GM20000 (cell line): ENCODE measurements around the gene GRID1.

ENCODE experiments used
- DNase-seq: peaks from one replicate; pipeline ENCODE4 v3.0.0; 2012; ENCODE audit warnings: low spot score
- TF ChIP-seq, protein P1 (sequence below): IDR thresholded peaks from 2 replicates; pipeline ENCODE4 v1.5.1; 2012; ENCODE audit warnings: mild to moderate bottlenecking, control low read depth; ENCODE audit errors: extremely low read depth, missing control alignments

GRID1 gene

DNA sequence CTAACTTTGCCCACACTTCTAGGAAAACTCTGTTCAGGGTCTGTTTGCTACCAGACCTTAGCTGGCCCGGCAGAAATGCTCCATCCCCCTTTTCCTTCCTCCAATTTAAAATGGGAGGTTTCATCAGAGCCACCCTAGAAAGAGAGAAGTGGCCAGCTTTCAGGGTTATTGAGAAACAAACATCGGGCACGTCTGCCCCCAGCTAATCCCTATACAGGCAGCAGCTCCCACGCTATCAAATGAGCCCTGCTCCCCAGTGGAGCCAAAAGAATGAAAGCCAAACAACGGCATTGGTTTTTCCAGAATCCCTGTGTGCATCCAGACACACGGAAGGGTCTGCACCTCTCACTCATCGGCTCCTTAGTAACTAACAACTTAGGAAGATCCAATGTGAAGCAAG is 132.5 kb downstream of the GRID1 start:
- DNase-seq, result no peak
- TF ChIP-seq, protein P1, sequence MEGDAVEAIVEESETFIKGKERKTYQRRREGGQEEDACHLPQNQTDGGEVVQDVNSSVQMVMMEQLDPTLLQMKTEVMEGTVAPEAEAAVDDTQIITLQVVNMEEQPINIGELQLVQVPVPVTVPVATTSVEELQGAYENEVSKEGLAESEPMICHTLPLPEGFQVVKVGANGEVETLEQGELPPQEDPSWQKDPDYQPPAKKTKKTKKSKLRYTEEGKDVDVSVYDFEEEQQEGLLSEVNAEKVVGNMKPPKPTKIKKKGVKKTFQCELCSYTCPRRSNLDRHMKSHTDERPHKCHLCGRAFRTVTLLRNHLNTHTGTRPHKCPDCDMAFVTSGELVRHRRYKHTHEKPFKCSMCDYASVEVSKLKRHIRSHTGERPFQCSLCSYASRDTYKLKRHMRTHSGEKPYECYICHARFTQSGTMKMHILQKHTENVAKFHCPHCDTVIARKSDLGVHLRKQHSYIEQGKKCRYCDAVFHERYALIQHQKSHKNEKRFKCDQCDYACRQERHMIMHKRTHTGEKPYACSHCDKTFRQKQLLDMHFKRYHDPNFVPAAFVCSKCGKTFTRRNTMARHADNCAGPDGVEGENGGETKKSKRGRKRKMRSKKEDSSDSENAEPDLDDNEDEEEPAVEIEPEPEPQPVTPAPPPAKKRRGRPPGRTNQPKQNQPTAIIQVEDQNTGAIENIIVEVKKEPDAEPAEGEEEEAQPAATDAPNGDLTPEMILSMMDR, result no peak

DNA sequence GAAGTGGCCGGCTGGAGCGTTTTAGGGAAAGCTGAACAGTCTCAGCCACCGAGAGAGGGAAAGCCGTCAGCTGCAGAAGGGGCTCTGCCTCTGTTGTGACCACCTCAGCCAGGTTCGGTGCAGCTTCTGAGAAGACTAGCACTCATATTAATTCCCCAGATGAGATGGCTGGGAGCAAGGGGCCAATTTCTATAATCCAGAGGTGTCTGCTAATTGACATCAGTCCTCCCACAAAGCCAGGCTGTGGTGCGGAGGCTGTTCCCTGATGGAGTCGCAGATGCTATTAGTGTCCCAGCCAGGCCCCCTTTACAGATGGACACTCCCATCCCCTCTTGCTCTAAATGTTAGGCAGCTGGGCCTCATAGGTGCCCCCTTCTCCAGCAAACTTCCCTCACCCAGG is 133.5 kb downstream of the GRID1 start:
- no peak for DNase-seq
- TF ChIP-seq, protein P1, result no peak

DNA sequence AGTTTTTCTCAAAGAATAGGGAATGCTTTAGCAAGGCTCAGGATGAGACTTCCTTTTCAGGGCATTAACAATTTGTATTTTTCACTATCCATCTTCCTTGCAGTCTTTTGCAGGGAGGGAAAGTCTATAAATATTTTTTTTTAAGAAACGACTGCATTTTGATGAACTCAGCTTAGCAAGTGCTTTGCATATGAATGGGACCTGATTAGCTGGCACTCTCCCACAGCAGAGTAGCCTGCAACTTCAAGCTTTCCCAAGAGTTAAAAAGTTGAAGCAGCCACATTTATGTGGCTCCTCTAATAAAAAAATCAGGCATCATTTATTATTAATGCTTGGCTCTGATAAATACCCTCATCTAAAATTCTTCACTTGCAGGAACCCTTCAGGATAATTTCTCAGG is 134.0 kb downstream of the GRID1 start:
- no peak for DNase-seq

DNA sequence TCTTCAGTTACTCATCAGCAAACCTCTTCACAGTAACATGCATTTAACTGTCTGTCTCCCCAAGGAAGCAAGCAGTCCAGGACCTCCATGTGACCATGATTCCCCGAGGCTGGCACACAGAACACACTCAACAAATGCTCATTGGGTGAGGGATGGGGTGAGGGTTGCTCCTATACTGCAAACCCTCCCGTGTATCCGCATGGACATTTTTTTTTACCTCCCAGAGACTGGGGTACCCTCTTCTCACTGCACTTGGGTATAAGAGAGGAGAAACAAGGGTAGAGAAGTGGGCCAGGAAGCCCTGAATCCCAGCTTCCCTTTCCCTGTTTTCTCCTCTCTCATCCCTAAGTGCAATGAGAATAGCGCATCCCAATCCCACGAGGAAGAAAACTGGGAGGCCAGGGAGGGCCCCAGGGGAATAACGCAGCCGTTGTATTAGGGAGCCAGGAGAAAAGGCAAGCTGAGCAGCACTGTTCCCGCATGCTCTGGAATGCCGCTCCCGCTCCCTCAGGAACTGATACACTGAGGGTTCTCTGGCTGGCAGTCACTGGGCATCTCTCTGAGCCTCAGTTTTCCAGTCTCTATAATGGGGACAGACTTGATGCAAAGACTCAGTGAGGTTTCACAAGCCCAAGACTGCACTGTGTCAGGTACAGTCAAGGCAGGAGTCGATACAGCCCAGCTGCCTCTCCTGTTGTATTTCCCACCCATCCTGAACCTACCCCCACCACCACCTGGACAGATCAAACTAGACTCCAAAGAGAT is 134.6 kb downstream of the GRID1 start:
- no peak for DNase-seq
- TF ChIP-seq, protein P1, result no peak

More for the DNA sequence above, 134.0 kb downstream of the GRID1 start:
- TF ChIP-seq, protein P1, result no peak

DNA sequence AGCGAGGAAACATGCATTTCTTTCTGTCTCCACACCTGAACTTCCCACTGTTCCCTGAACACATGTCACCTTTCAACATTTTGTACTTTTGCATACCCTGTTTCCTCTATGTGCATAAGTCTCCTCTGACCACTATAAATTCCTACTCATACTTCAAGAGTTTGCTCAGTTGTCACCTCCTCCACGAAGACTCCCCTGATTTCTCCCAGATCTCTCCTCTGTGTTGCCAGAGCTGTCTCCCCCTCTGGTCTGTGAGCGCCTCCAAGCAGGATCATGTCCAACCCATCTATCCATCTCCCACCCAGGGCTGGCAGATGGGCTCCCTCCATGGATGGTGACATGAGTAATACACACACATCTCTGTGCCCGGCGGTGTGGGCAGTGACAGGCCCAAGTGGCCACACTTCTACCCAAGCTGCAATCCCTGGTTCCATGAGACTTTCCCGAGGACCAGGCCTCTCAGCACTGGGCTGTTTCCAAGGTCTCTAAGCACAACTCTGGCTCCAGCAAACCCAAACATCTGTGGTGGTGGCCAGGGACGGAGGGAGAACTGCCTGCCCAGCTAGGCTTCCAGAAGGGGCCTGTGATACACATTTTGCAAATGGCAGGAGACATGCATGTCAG is 135.9 kb downstream of the GRID1 start:
- no peak for DNase-seq

DNA sequence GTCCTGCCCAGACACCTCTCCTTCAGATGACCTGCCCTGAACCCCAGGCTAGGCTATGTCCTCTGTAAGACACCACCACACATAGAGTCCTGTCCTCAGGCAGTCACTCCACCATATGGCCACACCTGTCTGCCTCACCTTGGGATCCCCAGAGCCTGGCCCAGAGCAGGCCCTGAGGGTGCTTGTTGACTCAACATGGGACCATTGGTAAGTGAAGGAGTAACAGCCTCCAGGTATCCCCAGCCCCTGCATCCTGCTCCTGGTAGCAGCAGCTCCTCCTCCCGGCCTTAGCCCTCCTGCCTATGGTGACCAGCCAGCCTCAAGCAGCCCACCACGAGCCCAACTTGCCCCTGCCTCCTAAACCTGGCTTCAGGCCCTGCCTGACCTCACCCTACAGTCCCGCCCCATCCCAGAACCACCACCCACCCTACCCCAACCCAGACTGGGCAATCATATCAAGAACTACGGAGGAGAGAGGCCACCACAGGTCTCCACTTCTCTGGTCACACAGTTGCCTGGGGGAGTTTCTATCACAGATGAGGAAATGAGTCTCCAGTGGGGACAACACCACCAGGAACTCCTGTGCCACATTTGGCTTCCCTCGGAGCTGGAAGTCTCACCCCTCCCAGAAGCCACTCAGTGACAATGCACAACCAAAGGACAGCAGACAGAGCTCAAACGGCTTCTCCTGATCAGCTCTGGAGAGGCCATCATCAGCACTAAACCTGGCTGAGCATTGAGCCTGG is 136.6 kb downstream of the GRID1 start:
- TF ChIP-seq, protein P1, result no peak
- no peak for DNase-seq

More for the DNA sequence above, 135.9 kb downstream of the GRID1 start:
- TF ChIP-seq, protein P1, result no peak

DNA sequence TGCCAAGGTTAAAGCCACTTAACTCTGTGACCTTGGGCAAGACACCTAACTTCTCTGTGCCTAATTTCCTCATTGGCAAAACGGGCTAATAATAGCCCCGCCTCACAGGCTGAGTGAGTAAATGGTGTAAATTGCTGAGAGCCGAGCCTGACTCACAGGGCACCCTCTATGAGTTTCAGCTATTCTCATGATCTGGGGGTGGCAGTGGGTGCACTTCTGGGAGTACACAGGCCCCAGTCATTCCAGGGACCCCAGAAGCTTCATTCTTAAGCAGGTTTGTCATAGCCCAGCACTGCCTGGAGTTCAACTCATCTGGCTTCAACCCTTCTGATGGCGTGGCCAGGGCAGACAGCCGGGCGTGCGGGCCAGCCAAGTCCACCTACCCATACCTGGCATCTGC is 137.2 kb downstream of the GRID1 start:
- DNase-seq, result no peak
- TF ChIP-seq, protein P1, result no peak
